Neutrophil (primary cell): ENCODE data around the gene BLNK.

Experiments
- H3K27ac ChIP-seq: fragments of 200-600 bp; sonication (generic); 2 replicates; pipeline ENCODE4 v1.5.1; 2016; ENCODE audit warnings: mild to moderate bottlenecking, moderate library complexity
- H3K27me3 ChIP-seq: fragments of 200-600 bp; sonication (generic); 2 replicates; pipeline ENCODE4 v1.6.0; 2016; ENCODE audit warnings: mild to moderate bottlenecking
- H3K36me3 ChIP-seq: fragments of 200-600 bp; sonication (generic); 2 replicates; pipeline ENCODE4 v1.5.1; 2017
- H3K4me1 ChIP-seq, 2 experiments: fragments of 200-600 bp in 1 of 2; sonication (generic) in 1 of 2; 1 replicate in 1 of 2; 2 replicates in 1 of 2; pipeline versions ENCODE4 v1.5.1 to v1.6.1; 2013 to 2016; ENCODE audit warnings: low read depth in 1 of 2, low read length in 1 of 2, mild to moderate bottlenecking in 1 of 2, moderate library complexity in 1 of 2; ENCODE audit not compliant: control insufficient read depth in 1 of 2, insufficient read depth in 1 of 2
- H3K4me3 ChIP-seq, 2 experiments: fragments of 200-600 bp in 1 of 2; sonication (generic) in 1 of 2; 1 replicate in 1 of 2; 2 replicates in 1 of 2; pipeline ENCODE4 v1.5.1; 2013 to 2016; ENCODE audit warnings: low read depth in 1 of 2, low read length in 1 of 2, mild to moderate bottlenecking in 1 of 2, moderate library complexity in 1 of 2
- H3K9me3 ChIP-seq: fragments of 200-600 bp; sonication (generic); 2 replicates; pipeline ENCODE4 v1.5.1; 2016
- CTCF ChIP-seq: fragments of 200-600 bp; sonication (generic); IDR thresholded peaks from 2 replicates; pipeline ENCODE4 v1.5.1; 2016; ENCODE audit warnings: antibody characterized with exemption

The BLNK gene

DNA sequence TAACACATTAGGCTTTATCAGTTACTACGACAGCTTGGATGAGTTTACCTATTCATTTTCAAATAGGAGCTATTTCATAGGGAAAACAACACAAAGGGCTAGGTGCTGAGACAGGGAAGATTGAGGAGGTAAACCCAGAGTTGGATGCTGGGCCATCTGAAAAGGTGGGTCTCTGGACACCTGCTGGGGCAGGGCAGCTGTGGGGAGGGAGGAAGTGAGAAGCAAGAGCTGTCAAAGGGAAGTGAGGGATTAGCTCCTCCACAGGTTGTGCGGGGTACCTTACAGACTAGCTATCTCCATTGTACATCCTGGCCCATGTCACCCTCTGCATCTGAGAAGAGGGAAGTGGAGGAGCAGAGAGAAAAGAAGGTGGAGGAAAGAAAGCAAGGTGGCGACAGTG lies 48.9 kb downstream of the BLNK start:
- no peak for TF ChIP-seq CTCF
- Histone ChIP-seq H3K27ac (no peak overlapping the region), H3K4me3 (no peak overlapping the region), H3K36me3 (no peaks in the 10 kb centered on the region), H3K27me3 (no peaks in the 10 kb centered on the region), H3K9me3 (no peaks in the 10 kb centered on the region), H3K4me1 (no peaks in the 10 kb centered on the region)

DNA sequence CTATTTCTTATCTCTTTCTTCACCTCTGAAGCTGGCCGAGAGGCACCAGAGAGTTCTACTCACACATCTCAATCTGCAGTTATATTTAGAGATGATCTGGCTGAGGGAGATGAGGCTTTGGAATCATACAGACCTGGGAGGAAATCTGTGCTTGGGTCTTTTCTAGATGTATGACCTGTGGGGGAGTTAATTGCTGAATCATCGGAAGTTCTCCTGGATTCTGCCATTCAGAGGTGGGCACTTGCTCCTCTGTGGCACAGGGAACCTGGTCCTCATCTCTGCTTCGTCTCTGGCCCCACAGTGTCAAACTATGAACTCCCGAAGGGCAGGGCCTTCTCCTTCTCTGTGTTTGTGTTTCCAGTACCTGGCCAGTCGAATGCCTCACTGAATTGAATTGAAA lies 52.5 kb downstream of the BLNK start:
- no peak for TF ChIP-seq CTCF
- no peak overlapping the region for H3K4me3 ChIP-seq
- no peak overlapping the region for H3K27ac ChIP-seq
- H3K36me3 ChIP-seq, result no peaks in the 10 kb centered on the region
- no peaks in the 10 kb centered on the region for H3K9me3 ChIP-seq
- H3K4me1 ChIP-seq, result no peaks in the 10 kb centered on the region
- H3K27me3 ChIP-seq, result no peaks in the 10 kb centered on the region

GRCh38 chr10:96217711-96218110 lies 53.7 kb downstream of the BLNK start:
- Histone ChIP-seq H3K27ac (no peak overlapping the region), H3K27me3 (no peaks in the 10 kb centered on the region), H3K9me3 (no peaks in the 10 kb centered on the region), H3K4me1 (no peaks in the 10 kb centered on the region), H3K36me3 (no peaks in the 10 kb centered on the region), H3K4me3 (no peak overlapping the region)
- TF ChIP-seq CTCF, result no peak

DNA sequence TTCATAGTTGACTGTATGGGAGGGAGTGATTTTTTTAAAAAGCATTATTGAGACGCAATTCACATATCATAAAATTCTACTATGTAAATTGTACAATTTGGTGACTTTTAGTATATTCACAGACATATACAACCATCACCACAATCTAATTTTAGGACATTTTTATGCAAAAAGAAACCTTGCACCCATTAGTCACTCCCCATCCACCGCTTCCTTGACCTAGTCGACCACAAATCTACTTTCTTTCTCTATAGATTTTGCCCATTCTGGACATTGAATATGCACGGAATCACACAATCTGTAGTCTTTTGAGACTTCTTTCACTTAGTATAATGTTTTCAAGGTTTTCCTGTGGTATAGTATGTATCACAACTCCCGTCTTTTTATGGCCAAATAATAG lies 54.6 kb downstream of the BLNK start:
- Histone ChIP-seq H3K27me3 (no peaks in the 10 kb centered on the region), H3K27ac (no peak overlapping the region), H3K9me3 (no peaks in the 10 kb centered on the region), H3K36me3 (no peaks in the 10 kb centered on the region), H3K4me1 (no peaks in the 10 kb centered on the region), H3K4me3 (no peak overlapping the region)
- no peak for TF ChIP-seq CTCF

- Histone ChIP-seq H3K9me3 (no peaks in the 10 kb centered on the region), H3K4me1 (no peaks in the 10 kb centered on the region), H3K27me3 (no peaks in the 10 kb centered on the region), H3K27ac (no peak overlapping the region), H3K36me3 (no peaks in the 10 kb centered on the region), H3K4me3 (no peak overlapping the region)
- no peak for TF ChIP-seq CTCF
Observed at GRCh38 chr10:96212911-96213310, 58.5 kb downstream of the BLNK start.

DNA sequence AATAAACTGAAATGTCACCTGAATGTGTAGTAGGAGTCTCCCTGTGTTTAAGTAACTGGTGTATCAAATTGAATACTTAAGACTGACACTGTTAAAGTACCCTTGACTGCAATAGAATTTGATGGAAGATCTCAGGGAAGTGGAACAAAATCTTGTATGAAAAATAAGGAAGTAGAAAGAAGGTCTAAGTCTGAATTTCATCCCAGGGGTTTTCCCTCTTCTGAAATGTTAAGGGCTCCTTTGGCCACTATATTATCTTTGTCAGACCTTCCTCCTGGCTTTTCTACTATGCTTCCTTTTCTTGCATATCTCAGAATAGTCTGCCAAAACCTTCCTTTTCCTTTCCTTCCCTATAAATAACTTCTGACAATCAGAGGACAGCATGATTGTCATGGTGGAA lies 59.6 kb downstream of the BLNK start:
- H3K4me1 ChIP-seq, result no peaks in the 10 kb centered on the region
- no peak for TF ChIP-seq CTCF
- H3K36me3 ChIP-seq, result no peaks in the 10 kb centered on the region
- H3K27me3 ChIP-seq, result no peaks in the 10 kb centered on the region
- H3K4me3 ChIP-seq, result no peak overlapping the region
- no peak overlapping the region for H3K27ac ChIP-seq
- no peaks in the 10 kb centered on the region for H3K9me3 ChIP-seq
